HUES6 (cell line): ENCODE data around the gene CDS2.
A peak's percentile ranks its signal among the peaks of the same experiment; 100 is the strongest.

Experiments used
- H3K27ac ChIP-seq: 2 replicates; pipeline ENCODE4 v1.7.0; 2013; ENCODE audit warnings: low read depth, mild to moderate bottlenecking, low read length, inconsistent platforms
- H3K27me3 ChIP-seq: 2 replicates; pipeline ENCODE4 v1.6.1; 2013; ENCODE audit warnings: low read length; ENCODE audit not compliant: control insufficient read depth, insufficient read depth
- H3K36me3 ChIP-seq: 2 replicates; pipeline ENCODE4 v1.6.1; 2013; ENCODE audit warnings: low read length; ENCODE audit not compliant: control insufficient read depth, insufficient read depth
- H3K4me1 ChIP-seq: 2 replicates; pipeline ENCODE4 v1.6.1; 2013; ENCODE audit warnings: low read length; ENCODE audit not compliant: control insufficient read depth, insufficient read depth
- H3K4me3 ChIP-seq: 2 replicates; pipeline ENCODE4 v1.5.1; 2013; ENCODE audit warnings: low read depth, low read length
- H3K9ac ChIP-seq: one replicate; pipeline ENCODE4 v1.6.1; 2013; ENCODE audit warnings: mild to moderate bottlenecking, low read length
- H3K9me3 ChIP-seq: 2 replicates; pipeline ENCODE4 v1.6.1; 2013; ENCODE audit warnings: low read depth, low read length; ENCODE audit not compliant: control insufficient read depth, insufficient read depth

The CDS2 gene

GRCh38 chr20:5119435-5120184 is 7.2 kb upstream of the CDS2 start, which contains the start of gene PCNA:
PCNA (minus strand) TSS chr20:5119958; CDS start chr20:5119798, 160 bp downstream.
- 0 out of 2 replicates have a peak, but pooled peaks cover 2% of the 10 kb centered on the region for H3K4me1 ChIP-seq
- peak within 1 kb of the TSS; percentile 93 for H3K27ac ChIP-seq
- peaks cover 45% of the 10 kb centered on the region for H3K36me3 ChIP-seq
- peak within 1 kb of the TSS; percentile 93 for H3K9ac ChIP-seq
- H3K27me3 ChIP-seq, result no peaks in the 10 kb centered on the region
- peak within 1 kb of the TSS; percentile 88 for H3K4me3 ChIP-seq
- no peaks in the 10 kb centered on the region for H3K9me3 ChIP-seq

GRCh38 chr20:5120185-5120476 is 6.7 kb upstream of the CDS2 start:
- Histone ChIP-seq H3K4me3 (peak overlapping the region; percentile 88), H3K9ac (peak overlapping the region; percentile 93), H3K9me3 (no peaks in the 10 kb centered on the region), H3K27ac (peak overlapping the region; percentile 42; the same call in 1 of the 2 replicates), H3K4me1 (0 out of 2 replicates have a peak, but pooled peaks cover 2% of the 10 kb centered on the region), H3K36me3 (peaks cover 40% of the 10 kb centered on the region), H3K27me3 (no peaks in the 10 kb centered on the region)

DNA sequence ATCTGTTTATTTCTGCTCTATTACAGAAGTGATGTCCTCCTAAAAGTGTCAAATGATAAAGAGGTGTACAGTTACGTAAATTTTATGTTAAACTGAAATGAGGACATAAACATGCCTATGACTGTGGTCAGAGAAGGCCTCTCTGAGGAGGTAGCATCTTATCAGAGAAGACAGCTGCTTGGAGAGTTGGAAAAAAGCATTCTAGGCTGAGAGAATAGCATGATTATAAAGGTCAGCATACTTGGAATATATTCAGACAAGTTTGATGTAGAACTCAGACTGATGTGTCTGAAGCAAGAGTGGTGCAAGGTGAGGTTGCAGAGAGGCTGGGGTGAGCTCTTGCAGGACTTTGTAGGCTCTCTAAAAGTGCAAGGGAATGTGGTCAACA is 3.9 kb upstream of the CDS2 start:
- Histone ChIP-seq H3K4me1 (no peaks in the 10 kb centered on the region), H3K27ac (no peak overlapping the region), H3K9ac (no peak overlapping the region), H3K36me3 (peaks cover 13% of the 10 kb centered on the region), H3K9me3 (no peaks in the 10 kb centered on the region), H3K4me3 (no peak overlapping the region), H3K27me3 (no peaks in the 10 kb centered on the region)

- Histone ChIP-seq H3K4me3 (peak overlapping the region; percentile 74), H3K27ac (peak overlapping the region; percentile 65), H3K36me3 (no peaks in the 10 kb centered on the region)
These were observed 523 bp downstream of the CDS2 start for GRCh38 chr20:5127204-5127858.

DNA sequence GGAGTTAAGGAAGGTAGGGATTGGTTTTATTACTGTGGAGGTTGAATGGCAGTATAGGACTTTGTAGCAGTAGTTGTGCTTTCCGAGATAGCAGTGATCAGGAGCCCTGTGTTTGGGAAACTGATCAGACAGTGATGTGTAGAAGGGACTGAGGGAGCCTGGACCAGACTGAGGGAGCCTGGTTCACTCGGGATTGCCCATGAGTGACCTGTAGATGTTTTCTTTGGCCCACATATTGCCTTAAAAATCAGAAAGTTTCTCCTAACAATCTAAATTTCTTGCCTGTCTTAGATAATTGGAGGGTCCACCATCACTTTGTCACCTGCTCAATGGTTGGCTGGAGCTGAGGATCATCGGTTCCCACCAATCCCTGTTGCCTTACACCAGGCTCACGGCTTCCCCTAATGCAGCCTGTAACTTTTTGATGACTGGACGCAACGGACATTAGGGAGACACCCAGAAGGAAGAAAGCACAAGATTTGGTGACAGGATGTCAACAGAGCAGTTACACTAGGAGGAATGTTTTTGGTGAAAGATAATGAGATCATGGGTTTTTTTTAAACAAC is 1.1 kb downstream of the CDS2 start:
- no peaks in the 10 kb centered on the region for H3K9me3 ChIP-seq
- H3K4me1 ChIP-seq, result no peaks in the 10 kb centered on the region
- H3K36me3 ChIP-seq, result no peaks in the 10 kb centered on the region
- peak overlapping the region; percentile 60 for H3K9ac ChIP-seq
- no peak overlapping the region for H3K27ac ChIP-seq
- peak overlapping the region; percentile 74 for H3K4me3 ChIP-seq
- H3K27me3 ChIP-seq, result no peaks in the 10 kb centered on the region

More at GRCh38 chr20:5127204-5127858, 523 bp downstream of the CDS2 start:
- Histone ChIP-seq H3K9me3 (no peaks in the 10 kb centered on the region), H3K4me1 (no peaks in the 10 kb centered on the region), H3K9ac (peak overlapping the region; percentile 60), H3K27me3 (no peaks in the 10 kb centered on the region)

GRCh38 chr20:5128886-5129285 is 2.1 kb downstream of the CDS2 start:
- Histone ChIP-seq H3K27ac (no peak overlapping the region), H3K9ac (no peak overlapping the region), H3K9me3 (no peaks in the 10 kb centered on the region), H3K36me3 (no peaks in the 10 kb centered on the region), H3K27me3 (no peaks in the 10 kb centered on the region), H3K4me3 (no peak overlapping the region), H3K4me1 (no peaks in the 10 kb centered on the region)

DNA sequence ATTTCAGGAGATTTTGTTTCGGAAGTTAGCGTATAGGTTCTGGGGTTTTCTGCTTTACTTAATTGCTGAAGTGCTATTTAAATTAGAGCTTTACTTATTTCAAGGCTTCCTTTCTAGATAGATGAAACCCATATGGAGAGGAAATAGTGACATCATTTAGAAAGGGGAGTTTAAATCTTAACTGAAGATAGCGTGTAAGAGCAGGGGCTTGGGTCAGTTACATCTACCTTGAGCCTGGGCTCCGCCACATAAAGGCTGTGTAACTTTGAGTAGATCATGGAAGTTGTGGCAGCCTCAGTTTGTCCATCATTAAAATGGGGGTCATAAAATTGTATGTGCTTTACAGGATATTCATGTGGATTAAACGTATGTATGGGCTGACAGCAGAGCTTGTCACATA is 4.7 kb downstream of the CDS2 start:
- peaks cover 13% of the 10 kb centered on the region; the same call in 1 of the 2 replicates for H3K4me1 ChIP-seq
- H3K27ac ChIP-seq, result no peak overlapping the region
- H3K36me3 ChIP-seq, result no peaks in the 10 kb centered on the region
- no peak overlapping the region for H3K9ac ChIP-seq
- no peak overlapping the region for H3K4me3 ChIP-seq
- H3K27me3 ChIP-seq, result no peaks in the 10 kb centered on the region
- no peaks in the 10 kb centered on the region for H3K9me3 ChIP-seq

- Histone ChIP-seq H3K27ac (no peak overlapping the region), H3K9me3 (no peaks in the 10 kb centered on the region), H3K4me3 (no peak overlapping the region), H3K27me3 (no peaks in the 10 kb centered on the region), H3K36me3 (no peaks in the 10 kb centered on the region), H3K9ac (no peak overlapping the region), H3K4me1 (peaks cover 14% of the 10 kb centered on the region; the same call in 1 of the 2 replicates)
These were observed 7.2 kb downstream of the CDS2 start for GRCh38 chr20:5133998-5134397.

- no peak overlapping the region for H3K9ac ChIP-seq
- peaks cover 14% of the 10 kb centered on the region; the same call in 1 of the 2 replicates for H3K4me1 ChIP-seq
- H3K27me3 ChIP-seq, result no peaks in the 10 kb centered on the region
- H3K4me3 ChIP-seq, result no peak overlapping the region
- no peaks in the 10 kb centered on the region for H3K9me3 ChIP-seq
- H3K36me3 ChIP-seq, result no peaks in the 10 kb centered on the region
- 0 out of 2 replicates have a peak overlapping the region, but pooled peaks have one; percentile 10 for H3K27ac ChIP-seq
These were observed 8.7 kb downstream of the CDS2 start for GRCh38 chr20:5135363-5136012.

DNA sequence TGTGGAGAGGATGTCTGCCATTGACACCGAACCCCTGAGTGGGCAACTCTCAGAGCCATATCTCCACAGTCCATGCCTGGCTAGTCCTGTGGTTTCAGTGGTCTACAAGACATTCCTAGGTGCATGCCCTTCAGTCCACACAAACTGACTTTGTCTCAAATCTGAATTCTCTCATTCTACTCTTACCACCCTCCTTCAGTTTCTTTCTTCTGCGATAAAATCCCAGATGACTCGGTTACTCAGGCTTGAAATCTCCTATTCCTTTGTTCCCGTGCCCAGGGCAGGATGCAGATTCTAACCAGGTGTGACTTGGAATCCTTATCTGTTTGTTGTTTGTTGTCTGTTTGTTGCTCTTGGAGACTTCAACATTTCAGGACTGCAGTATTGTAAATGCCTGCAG is 9.3 kb downstream of the CDS2 start:
- 0 out of 2 replicates have a peak overlapping the region, but pooled peaks have one; percentile 10 for H3K27ac ChIP-seq

More for the DNA sequence above, 9.3 kb downstream of the CDS2 start:
- no peaks in the 10 kb centered on the region for H3K9me3 ChIP-seq
- H3K9ac ChIP-seq, result no peak overlapping the region
- H3K36me3 ChIP-seq, result no peaks in the 10 kb centered on the region
- peaks cover 14% of the 10 kb centered on the region; the same call in 1 of the 2 replicates for H3K4me1 ChIP-seq
- H3K27me3 ChIP-seq, result no peaks in the 10 kb centered on the region
- H3K4me3 ChIP-seq, result no peak overlapping the region
